Ishikawa (cell line): ENCODE measurements around the gene SMC1B.

ENCODE experiments used
- CEBPB ChIP-seq: IDR thresholded peaks from 2 replicates; pipeline ENCODE4 v1.6.1; 2012
- CREB1 ChIP-seq: IDR thresholded peaks from 2 replicates; pipeline ENCODE4 v1.6.1; 2012; ENCODE audit warnings: low read depth
- EGR1 ChIP-seq: IDR thresholded peaks from 2 replicates; pipeline ENCODE4 v1.6.1; 2012
- EP300 ChIP-seq: IDR thresholded peaks from 2 replicates; pipeline ENCODE4 v1.6.1; 2012; ENCODE audit warnings: borderline replicate concordance
- FOXM1 ChIP-seq: IDR thresholded peaks from 2 replicates; pipeline ENCODE4 v1.6.1; 2012; ENCODE audit warnings: low read depth, borderline replicate concordance
- NFIC ChIP-seq: IDR thresholded peaks from 2 replicates; pipeline ENCODE4 v1.6.1; 2012
- RAD21 ChIP-seq: IDR thresholded peaks from 2 replicates; pipeline ENCODE4 v1.6.1; 2012; ENCODE audit warnings: low read depth
- TAF1 ChIP-seq: IDR thresholded peaks from 2 replicates; pipeline ENCODE4 v1.6.1; 2012; ENCODE audit warnings: low read depth, mild to moderate bottlenecking
- TCF12 ChIP-seq: IDR thresholded peaks from 2 replicates; pipeline ENCODE4 v1.6.1; 2012; ENCODE audit warnings: low read depth
- TEAD4 ChIP-seq: IDR thresholded peaks from 2 replicates; pipeline ENCODE4 v1.6.1; 2012
- USF1 ChIP-seq: IDR thresholded peaks from 2 replicates; pipeline ENCODE4 v1.6.1; 2012
- YY1 ChIP-seq: IDR thresholded peaks from 2 replicates; pipeline ENCODE4 v1.6.1; 2012; ENCODE audit warnings: low read depth
- ZBTB7A ChIP-seq: IDR thresholded peaks from 2 replicates; pipeline ENCODE4 v1.6.1; 2012; ENCODE audit warnings: low read depth
- TF ChIP-seq, protein P1 (sequence below): IDR thresholded peaks from 2 replicates; pipeline ENCODE4 v1.6.1; 2012; ENCODE audit warnings: low read depth, mild to moderate bottlenecking
- TF ChIP-seq, protein P2 (sequence below): IDR thresholded peaks from 2 replicates; pipeline ENCODE4 v1.6.1; 2012

The SMC1B gene

GRCh38 chr22:45435544-45436139 is 22.2 kb upstream of the SMC1B start:
- TF ChIP-seq, protein P1, sequence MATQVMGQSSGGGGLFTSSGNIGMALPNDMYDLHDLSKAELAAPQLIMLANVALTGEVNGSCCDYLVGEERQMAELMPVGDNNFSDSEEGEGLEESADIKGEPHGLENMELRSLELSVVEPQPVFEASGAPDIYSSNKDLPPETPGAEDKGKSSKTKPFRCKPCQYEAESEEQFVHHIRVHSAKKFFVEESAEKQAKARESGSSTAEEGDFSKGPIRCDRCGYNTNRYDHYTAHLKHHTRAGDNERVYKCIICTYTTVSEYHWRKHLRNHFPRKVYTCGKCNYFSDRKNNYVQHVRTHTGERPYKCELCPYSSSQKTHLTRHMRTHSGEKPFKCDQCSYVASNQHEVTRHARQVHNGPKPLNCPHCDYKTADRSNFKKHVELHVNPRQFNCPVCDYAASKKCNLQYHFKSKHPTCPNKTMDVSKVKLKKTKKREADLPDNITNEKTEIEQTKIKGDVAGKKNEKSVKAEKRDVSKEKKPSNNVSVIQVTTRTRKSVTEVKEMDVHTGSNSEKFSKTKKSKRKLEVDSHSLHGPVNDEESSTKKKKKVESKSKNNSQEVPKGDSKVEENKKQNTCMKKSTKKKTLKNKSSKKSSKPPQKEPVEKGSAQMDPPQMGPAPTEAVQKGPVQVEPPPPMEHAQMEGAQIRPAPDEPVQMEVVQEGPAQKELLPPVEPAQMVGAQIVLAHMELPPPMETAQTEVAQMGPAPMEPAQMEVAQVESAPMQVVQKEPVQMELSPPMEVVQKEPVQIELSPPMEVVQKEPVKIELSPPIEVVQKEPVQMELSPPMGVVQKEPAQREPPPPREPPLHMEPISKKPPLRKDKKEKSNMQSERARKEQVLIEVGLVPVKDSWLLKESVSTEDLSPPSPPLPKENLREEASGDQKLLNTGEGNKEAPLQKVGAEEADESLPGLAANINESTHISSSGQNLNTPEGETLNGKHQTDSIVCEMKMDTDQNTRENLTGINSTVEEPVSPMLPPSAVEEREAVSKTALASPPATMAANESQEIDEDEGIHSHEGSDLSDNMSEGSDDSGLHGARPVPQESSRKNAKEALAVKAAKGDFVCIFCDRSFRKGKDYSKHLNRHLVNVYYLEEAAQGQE = no peak
- TF ChIP-seq, protein P2, sequence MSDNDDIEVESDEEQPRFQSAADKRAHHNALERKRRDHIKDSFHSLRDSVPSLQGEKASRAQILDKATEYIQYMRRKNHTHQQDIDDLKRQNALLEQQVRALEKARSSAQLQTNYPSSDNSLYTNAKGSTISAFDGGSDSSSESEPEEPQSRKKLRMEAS = peak; percentile 85
- peak; percentile 90 for TF ChIP-seq RAD21

DNA sequence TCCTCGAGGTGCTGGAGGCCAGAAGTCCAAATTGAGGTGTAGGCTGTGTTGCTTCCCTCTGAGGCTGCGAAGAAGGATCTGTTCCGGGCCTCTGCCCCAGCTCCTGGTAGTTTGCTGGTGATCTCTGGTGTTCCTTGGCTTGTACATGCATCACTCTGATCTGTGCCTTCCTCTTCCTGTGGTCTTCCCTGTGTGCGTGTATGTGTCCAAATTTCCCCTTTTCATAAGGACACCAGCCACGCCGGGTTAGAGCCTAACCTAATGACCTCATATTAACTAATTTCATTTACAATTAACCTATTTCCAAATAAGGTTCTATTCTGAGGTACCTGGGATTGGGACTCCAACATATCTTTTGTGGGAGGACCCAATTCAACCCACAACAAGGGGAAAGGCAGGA is 21.6 kb upstream of the SMC1B start:
- TF ChIP-seq, protein P1 = no peak
- TF ChIP-seq USF1 = no peak
- TF ChIP-seq FOXM1 = no peak
- TF ChIP-seq EGR1 = no peak
- TF ChIP-seq EP300 = no peak
- no peak for TF ChIP-seq CREB1
- TF ChIP-seq, protein P2 = no peak
- no peak for TF ChIP-seq ZBTB7A
- TF ChIP-seq YY1 = no peak
- no peak for TF ChIP-seq RAD21
- TF ChIP-seq TEAD4 = no peak
- no peak for TF ChIP-seq TCF12
- TF ChIP-seq TAF1 = no peak
- no peak for TF ChIP-seq CEBPB
- no peak for TF ChIP-seq NFIC

DNA sequence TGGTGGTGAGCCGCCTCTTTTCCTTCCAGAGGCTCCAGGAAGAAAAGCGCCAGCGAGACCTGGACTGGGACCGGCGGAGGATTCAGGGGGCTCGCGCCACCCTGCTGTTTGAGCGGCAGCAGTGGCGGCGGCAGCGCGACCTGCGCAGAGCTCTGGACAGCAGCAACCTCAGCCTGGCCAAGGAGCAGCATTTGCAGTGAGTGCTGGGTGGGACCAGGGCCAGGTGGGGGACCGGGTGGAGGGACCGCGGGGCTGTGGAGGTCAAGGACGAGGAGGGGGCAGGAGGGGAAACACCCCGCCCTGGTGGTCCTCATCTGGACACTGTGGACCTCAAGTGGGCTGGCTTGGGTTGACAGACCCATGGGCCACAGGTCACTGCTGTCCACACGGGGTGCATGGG is 17.5 kb upstream of the SMC1B start:
- TF ChIP-seq NFIC = no peak
- TF ChIP-seq ZBTB7A = no peak
- TF ChIP-seq RAD21 = no peak
- no peak for TF ChIP-seq FOXM1
- TF ChIP-seq CREB1 = no peak
- no peak for TF ChIP-seq EP300
- TF ChIP-seq, protein P1 = no peak
- TF ChIP-seq TAF1 = no peak

- TF ChIP-seq RAD21 = no peak
- TF ChIP-seq TAF1 = no peak
- TF ChIP-seq CREB1 = no peak
- no peak for TF ChIP-seq CEBPB
- TF ChIP-seq, protein P1 = no peak
- TF ChIP-seq EGR1 = no peak
- TF ChIP-seq, protein P2 = no peak
- TF ChIP-seq TCF12 = no peak
- TF ChIP-seq YY1 = no peak
- no peak for TF ChIP-seq USF1
- no peak for TF ChIP-seq TEAD4
- TF ChIP-seq ZBTB7A = no peak
These were observed 16.8 kb upstream of the SMC1B start for GRCh38 chr22:45429981-45430775.
